ENCODE results near the gene TNRC18.

Gene TNRC18

GRCh38 chr7:5450549-5451327 is 27.1 kb upstream of the TNRC18 start:
- DNase-seq (ENCODE audit: low spot score) = peak; percentile 74

DNA sequence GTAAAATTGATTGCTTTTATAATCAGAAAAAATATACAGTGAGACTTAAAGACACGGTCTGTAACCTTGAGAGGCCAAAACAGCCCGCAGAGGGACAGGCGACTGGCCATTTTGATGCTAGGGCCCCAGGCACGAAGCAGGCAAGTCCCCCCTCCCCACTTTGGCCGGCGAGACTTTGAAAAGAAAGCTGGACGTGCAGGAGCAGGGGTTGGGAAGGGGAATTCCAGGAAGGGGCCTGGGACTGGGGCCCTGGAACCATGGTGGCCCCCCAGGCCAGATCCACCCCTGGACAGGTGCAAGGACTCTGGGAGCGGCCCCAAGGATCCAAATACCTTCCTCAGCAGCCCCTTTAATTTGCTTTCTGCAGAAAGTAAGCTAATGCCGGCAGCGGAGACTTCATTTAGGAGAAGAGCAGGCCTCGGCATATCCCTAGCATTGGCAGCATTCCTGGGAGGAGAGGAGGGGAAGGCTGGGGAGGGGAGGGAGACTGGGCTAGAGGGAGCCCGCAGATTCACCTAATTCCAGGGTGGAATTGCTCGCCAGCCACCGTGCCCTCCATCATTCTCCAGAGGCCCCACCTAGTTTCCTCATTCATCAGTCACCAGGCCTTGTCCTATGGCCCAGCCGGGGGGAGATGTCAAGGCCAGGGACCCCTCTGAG is 24.9 kb upstream of the TNRC18 start:
- DNase-seq (ENCODE audit: low spot score) = no peak

GRCh38 chr7:5445981-5446594 is 22.5 kb upstream of the TNRC18 start:
- no peak for DNase-seq (ENCODE audit: low spot score)

DNA sequence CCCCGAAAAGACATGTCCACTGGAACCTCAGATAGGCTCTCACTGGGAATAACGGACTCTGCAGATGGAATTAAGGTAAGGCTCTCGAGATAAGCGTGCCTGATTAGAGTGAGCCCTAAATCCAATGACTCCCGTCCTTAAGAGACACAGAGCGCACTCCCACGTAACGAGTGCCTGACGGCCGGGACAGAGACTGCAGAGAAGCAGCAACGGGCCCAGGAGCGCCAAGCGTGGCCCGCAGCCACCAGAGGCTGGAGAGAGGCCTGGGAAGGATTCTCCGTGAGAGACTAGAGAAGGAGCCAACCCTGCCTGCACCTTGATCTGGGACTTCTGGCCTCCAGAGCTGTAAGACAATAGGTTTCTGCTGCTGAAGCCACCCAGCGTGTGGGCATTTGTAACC is 20.0 kb upstream of the TNRC18 start:
- no peak for DNase-seq (ENCODE audit: low spot score)

- DNase-seq (ENCODE audit: low spot score) = no peak
Measured at GRCh38 chr7:5442757-5443305, 19.2 kb upstream of the TNRC18 start.

DNA sequence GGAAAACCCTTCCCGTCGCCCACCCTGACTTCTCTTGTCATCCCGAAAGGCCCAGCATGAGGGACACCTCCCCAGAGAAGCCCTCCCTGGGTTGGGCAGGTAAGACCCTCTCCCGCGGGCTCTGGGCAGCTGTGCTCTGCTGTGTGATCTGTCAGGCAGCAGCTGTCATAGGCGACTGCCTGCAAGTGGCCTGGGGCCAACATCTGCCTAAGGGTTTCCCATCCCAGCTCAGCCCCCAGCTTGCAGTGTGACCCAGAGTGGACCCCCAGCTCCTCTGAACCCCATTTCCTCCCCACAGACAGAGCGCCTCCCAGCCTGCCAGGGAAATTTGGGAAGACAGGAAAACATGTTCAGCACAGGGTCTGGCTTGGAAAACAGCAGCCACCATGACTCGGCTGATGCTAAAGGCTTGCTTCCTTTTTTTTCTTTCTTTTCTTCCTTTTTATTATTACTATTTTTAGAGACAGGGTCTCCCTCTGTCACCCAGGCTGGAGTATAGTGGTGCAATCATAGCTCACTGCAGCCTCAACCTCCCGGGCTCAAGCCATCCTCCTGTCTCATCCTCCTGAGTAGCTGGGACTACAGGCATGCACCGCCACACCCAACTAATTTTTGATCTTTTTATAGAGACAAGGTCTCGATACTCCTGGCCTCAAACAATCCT is 18.3 kb upstream of the TNRC18 start:
- no peak for DNase-seq (ENCODE audit: low spot score)

DNA sequence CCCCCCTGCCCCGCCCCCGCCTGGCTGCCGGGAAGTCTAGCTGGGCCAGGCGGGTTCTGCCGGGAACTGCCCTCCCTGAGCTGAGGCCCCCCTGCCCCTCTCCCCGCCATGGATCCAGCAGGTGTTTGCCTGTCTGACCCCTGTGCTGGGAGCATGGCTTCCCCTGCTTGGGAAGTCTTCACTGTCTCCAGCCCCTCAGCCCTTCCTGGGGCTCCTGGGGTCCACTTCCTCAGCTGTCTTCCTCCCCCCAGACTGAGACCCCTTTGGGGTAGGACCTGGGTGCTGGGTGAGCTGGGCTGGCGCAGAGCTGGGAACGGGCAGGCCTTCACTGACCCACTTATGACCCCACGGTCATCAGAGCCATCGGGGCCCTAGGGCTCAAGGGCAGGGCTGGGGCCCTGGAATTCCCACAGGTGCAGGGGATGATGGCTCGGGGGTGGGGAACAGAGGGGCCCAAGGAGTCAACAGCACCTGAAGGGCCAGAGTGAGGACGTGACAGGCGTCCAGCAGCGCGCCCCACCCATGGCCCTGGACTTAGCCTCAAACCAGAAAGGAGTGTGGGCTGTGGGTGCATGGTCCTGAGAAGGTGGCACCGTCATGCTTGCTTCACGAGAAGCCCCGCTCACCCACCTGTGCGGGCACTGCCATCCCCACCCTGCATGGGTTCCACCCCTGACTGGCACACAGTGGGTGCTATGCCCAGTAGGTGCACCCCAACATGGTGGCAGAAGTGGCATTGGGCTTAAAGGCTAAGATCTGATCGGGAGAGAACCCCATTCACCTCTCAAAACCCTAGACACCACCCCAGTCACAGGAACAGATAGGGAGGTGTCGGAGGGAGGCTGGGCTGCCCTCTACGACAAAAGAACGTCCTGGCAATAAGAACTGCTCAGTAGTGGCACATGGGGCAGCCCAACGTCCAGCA is 16.2 kb upstream of the TNRC18 start:
- no peak for DNase-seq (ENCODE audit: low spot score)

GRCh38 chr7:5439209-5439571 is 15.6 kb upstream of the TNRC18 start:
- no peak for DNase-seq (ENCODE audit: low spot score)

GRCh38 chr7:5437987-5438386 is 14.4 kb upstream of the TNRC18 start:
- no peak for DNase-seq (ENCODE audit: low spot score)

- DNase-seq (ENCODE audit: low spot score) = no peak
Measured at GRCh38 chr7:5437348-5437892, 13.8 kb upstream of the TNRC18 start.

DNA sequence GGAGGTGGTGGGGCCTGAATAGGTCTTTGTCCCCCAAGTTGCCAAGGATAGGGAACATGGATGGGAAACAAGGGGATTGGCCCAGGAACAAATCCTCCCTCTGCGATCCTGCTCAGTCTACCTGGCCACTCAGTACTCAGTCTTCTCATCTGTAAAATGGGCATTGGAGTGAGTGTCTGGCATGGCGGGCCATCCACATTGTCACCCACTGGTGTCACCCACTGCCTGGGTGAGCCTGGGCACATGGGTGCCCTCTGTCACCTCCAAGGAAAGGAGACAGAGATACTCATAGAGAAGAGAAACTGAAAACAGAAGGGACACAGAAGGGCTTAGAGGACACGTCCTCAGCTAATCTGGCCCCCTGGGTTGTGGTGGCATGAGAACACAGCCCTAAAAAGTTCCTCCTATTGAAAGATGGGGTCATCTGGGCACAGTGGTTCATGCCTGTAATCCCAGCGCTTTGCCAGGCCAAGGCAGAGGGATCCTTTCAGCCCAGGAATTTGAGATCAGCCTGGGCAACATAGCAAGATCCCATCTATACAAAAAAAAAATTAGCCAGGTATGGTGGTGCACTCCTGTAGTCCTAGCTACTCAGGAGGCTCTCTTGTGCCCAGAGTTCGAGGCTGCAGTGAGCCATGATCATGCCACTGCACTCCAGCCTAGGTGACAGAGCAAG is 12.5 kb upstream of the TNRC18 start:
- no peak for DNase-seq (ENCODE audit: low spot score)

DNA sequence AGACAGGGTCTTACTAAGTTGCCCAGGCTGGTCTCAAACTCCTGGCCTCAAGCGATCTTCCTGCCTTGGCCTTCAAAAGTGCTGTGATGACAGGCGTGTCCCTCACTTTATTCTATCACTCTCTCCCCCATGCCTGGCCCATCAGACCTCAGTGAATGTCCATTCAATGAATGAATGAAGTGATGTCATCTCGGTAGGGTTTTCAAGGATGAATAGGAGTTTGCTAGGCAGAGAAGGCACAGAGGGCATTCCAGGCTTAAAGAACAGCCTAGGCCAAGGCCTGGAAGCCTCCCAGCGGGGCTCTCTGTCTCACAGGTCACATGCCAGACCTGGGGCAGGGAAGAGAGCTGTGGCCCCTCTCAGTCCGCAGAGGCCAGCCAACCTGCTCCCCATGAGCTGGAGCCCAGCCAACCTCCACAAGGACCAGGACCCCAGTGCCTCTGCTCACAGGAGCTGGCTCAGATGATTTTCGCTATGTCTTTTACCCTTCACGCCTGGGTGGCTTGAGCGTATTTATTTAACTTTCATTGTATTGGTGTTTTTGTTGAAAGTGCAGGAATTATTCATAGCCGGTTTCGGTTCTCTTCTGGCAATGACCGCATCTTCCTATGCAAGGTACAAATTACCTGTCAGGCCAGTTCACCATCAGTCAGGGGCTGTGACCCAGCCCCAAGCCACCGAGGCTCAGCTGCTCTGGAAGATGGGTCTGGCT is 11.8 kb upstream of the TNRC18 start:
- no peak for DNase-seq (ENCODE audit: low spot score)

DNA sequence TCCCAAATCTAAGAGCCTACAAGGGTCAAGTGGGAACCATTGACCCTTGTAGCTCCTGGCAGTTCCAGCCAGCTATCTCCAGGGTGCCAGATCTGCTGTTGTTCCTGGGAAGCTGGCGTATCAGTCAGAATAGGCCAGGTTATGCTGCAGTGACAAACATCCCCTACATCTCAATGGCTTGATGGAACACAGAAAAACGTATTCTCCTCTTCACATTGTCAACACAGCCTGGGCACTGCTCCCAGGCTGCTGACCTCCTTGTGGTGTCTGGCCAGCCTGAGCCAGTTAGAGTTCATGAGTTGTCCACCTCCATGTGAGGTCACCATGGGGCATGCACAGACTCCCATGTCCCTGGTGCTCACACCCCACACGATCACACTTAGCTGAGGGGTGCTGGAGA is 9.5 kb upstream of the TNRC18 start:
- DNase-seq (ENCODE audit: low spot score) = no peak

GRCh38 chr7:5432691-5433090 is 9.1 kb upstream of the TNRC18 start:
- no peak for DNase-seq (ENCODE audit: low spot score)

DNA sequence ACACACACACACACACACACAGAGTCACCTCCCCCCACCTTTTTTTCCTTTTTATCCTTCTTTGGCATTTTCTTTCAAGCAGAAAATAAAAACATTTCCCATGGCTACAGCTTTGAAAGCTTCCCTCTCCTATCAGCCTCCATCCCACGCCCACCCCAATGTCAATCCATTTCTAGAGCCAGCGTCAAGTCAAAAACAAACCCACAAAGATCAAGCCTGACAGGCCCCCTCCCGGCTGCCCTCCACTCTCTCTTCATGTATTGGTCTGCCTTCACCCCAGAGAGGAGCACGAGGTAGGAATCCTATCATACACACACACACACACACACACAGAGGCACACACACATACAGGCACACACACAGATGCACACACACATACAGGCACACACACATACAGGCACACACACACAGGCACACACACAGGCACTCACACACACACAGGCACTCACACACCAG is 8.0 kb upstream of the TNRC18 start:
- no peak for DNase-seq (ENCODE audit: low spot score)

DNA sequence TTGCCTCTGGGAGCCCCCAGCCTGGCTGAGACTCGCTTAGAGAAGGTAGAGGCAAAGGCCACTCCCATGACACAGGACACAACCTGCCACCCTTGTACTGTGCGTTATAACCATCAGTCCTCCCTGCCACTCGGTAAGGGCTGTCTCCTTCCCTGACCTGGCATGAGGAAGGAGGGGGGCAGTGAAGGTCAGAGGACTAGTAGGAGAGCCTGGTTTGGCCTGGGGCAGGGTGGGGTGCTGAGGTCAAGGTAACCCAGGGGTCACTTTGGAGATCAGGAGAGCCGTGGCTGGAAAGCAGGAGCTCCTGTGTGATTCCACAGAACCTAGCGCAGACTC is 6.9 kb upstream of the TNRC18 start:
- no peak for DNase-seq (ENCODE audit: low spot score)

GRCh38 chr7:5429857-5430611 is 6.4 kb upstream of the TNRC18 start:
- peak; percentile 82 for DNase-seq (ENCODE audit: low spot score)

DNA sequence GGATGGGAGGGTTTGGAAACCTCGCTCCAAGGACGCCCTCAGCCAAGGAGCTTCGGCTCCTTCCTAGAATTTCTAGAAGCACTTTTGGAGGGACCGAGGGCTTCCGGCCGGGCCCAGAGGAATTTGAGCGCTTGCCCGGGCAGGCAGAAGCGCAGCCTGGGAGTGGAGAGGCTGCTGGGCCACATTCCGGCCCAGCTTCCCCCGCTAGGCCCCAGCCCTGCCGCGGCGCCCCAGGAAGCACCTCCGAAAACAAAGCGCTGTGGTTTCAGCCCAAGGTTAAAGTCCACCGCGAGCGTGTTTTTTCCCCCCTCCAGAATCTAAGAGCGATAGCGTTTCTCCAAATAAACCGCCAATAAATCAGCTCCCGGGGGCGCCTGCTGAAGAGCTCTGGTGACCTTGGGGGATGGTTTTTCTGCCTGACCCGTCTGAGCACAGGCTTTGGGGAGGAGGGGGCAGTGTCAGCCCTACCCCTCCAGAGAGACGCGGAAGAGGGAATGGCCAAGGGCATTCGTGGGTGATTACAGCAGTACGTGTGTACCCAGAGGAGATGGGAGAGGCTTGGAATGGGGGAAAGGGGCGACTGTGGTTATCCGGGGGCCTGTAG is 5.7 kb upstream of the TNRC18 start:
- DNase-seq (ENCODE audit: low spot score) = no peak
